Right atrium auricular region (tissue), 2 donors: ENCODE results near the gene GRK5. TPM values are rescaled to one million over a fixed set of nuclear protein-coding genes. Genes with fewer than 3 reads are reported as not detected.

Source experiments
- DNase-seq: peaks from one replicate; pipeline ENCODE4 v3.0.0-alpha.2; 2019; ENCODE audit warnings: low spot score
- H3K27ac ChIP-seq, 2 donors: fragments of 200-600 bp; sonication (generic); 1 replicate in 1 of 2; 2 replicates in 1 of 2; pipeline ENCODE4 v1.5.1; 2016 to 2019
- H3K27me3 ChIP-seq, 2 donors: fragments of 200-600 bp; sonication (generic); one replicate each; pipeline versions ENCODE4 v1.5.1 to v1.6.0; 2017 to 2019
- H3K36me3 ChIP-seq: fragments of 200-600 bp; sonication (generic); one replicate; pipeline ENCODE4 v1.5.1; 2016
- H3K4me1 ChIP-seq, 2 donors: fragments of 200-600 bp; sonication (generic); one replicate each; pipeline versions ENCODE4 v1.5.1 to v1.6.0; 2017 to 2019
- H3K4me3 ChIP-seq, 2 donors: fragments of 200-600 bp; sonication (generic); 1 replicate in 1 of 2; 2 replicates in 1 of 2; pipeline ENCODE4 v1.5.1; 2017 to 2019; ENCODE audit warnings: mild to moderate bottlenecking in 1 of 2, moderate library complexity in 1 of 2
- H3K9me3 ChIP-seq, 2 donors: fragments of 200-600 bp; sonication (generic); one replicate each; pipeline ENCODE4 v1.5.1; 2019
- CTCF ChIP-seq, 2 donors: fragments of 200-600 bp; sonication (generic); IDR thresholded peaks; one replicate each; pipeline ENCODE4 v1.5.1; 2019; ENCODE audit warnings: antibody characterized with exemption in 2 of 2
- total RNA-seq, 2 donors: library from RNA; depleted of rRNA; stranded (reverse); fragments of >200 nt; gene quantifications; one replicate each; pipeline ENCODE4 v1.1.0, GENCODE V29; 2016

GRK5 gene
- total RNA-seq, 2 donors from 2014 or later, result 19.2 to 53.8 TPM

GRCh38 chr10:119478111-119478802 is 270.9 kb downstream of the GRK5 start:
- H3K27me3 ChIP-seq, result no peaks in the 10 kb centered on the region
- peaks cover 0 to 5% of the 10 kb centered on the region in 2 donors for H3K4me1 ChIP-seq
- no peak overlapping the region for H3K27ac ChIP-seq
- H3K4me3 ChIP-seq, result no peak overlapping the region
- no peaks in the 10 kb centered on the region for H3K9me3 ChIP-seq
- no peak for DNase-seq
- H3K36me3 ChIP-seq, result no peaks in the 10 kb centered on the region
- TF ChIP-seq CTCF (IDR thresholded peaks at IDR 0.05), result no peak

- Histone ChIP-seq H3K27ac (no peak overlapping the region), H3K27me3 (no peaks in the 10 kb centered on the region)
- DNase-seq, result no peak
Observed at GRCh38 chr10:119478811-119479341, 271.5 kb downstream of the GRK5 start.

GRCh38 chr10:119479532-119479931 is 272.2 kb downstream of the GRK5 start:
- TF ChIP-seq CTCF (IDR thresholded peaks at IDR 0.05), result no peak
- H3K27me3 ChIP-seq, result no peaks in the 10 kb centered on the region
- H3K4me3 ChIP-seq, result no peak overlapping the region
- no peaks in the 10 kb centered on the region for H3K9me3 ChIP-seq
- H3K4me1 ChIP-seq, result peaks cover 0 to 5% of the 10 kb centered on the region in 2 donors
- no peak overlapping the region for H3K27ac ChIP-seq
- no peaks in the 10 kb centered on the region for H3K36me3 ChIP-seq
- no peak for DNase-seq

More at GRCh38 chr10:119478811-119479341, 271.5 kb downstream of the GRK5 start:
- Histone ChIP-seq H3K36me3 (no peaks in the 10 kb centered on the region), H3K4me1 (peaks cover 0 to 5% of the 10 kb centered on the region in 2 donors), H3K9me3 (no peaks in the 10 kb centered on the region), H3K4me3 (no peak overlapping the region)
- TF ChIP-seq CTCF (IDR thresholded peaks at IDR 0.05), result no peak

- Histone ChIP-seq H3K4me1 (peaks cover 0 to 5% of the 10 kb centered on the region in 2 donors), H3K4me3 (no peak overlapping the region), H3K27me3 (no peaks in the 10 kb centered on the region), H3K27ac (no peak overlapping the region), H3K9me3 (no peaks in the 10 kb centered on the region), H3K36me3 (no peaks in the 10 kb centered on the region)
- no peak for TF ChIP-seq CTCF (IDR thresholded peaks at IDR 0.05)
- DNase-seq, result no peak
Observed at GRCh38 chr10:119480667-119481066, 273.3 kb downstream of the GRK5 start.

- DNase-seq, result no peak
- H3K27ac ChIP-seq, result no peak overlapping the region
- no peaks in the 10 kb centered on the region for H3K36me3 ChIP-seq
- H3K27me3 ChIP-seq, result no peaks in the 10 kb centered on the region
- no peak for TF ChIP-seq CTCF (IDR thresholded peaks at IDR 0.05)
- H3K4me3 ChIP-seq, result no peak overlapping the region
- peaks cover 0 to 5% of the 10 kb centered on the region in 2 donors for H3K4me1 ChIP-seq
- H3K9me3 ChIP-seq, result no peaks in the 10 kb centered on the region
Observed at GRCh38 chr10:119481781-119482426, 274.5 kb downstream of the GRK5 start.
